GM12891 (cell line): ENCODE measurements around the gene TNNI3K.

Experiments
- DNase-seq: peaks from one replicate; pipeline ENCODE4 v3.0.0; 2011; ENCODE audit warnings: low spot score; ENCODE audit not compliant: insufficient read length
- FAIRE-seq: peaks from 2 replicates; lab custom pipeline; 2011; peaks lifted over from hg19 to GRCh38; lab: Jason Lieb, UNC
- PAX5 ChIP-seq: IDR thresholded peaks from 2 replicates; pipeline ENCODE4 v1.6.1; 2011; ENCODE audit warnings: low read length, moderate library complexity, mild to moderate bottlenecking; ENCODE audit not compliant: insufficient read depth, severe bottlenecking
- POLR2A ChIP-seq: IDR thresholded peaks from 2 replicates; pipeline ENCODE4 v1.6.1; 2011; ENCODE audit warnings: low read depth, low read length, control low read depth
- POLR2AphosphoS5 ChIP-seq: IDR thresholded peaks from 2 replicates; pipeline ENCODE4 v1.6.1; 2011; ENCODE audit warnings: low read depth, low read length, control low read depth
- POU2F2 ChIP-seq: IDR thresholded peaks from 2 replicates; pipeline ENCODE4 v1.6.1; 2011; ENCODE audit warnings: low read depth, mild to moderate bottlenecking, control low read depth, low read length, moderate library complexity
- SPI1 ChIP-seq: IDR thresholded peaks from 2 replicates; pipeline ENCODE4 v1.6.1; 2011; ENCODE audit warnings: low read depth, low read length, control low read depth
- TAF1 ChIP-seq: IDR thresholded peaks from 2 replicates; pipeline ENCODE4 v1.6.1; 2011; ENCODE audit warnings: low read depth, low read length, control low read depth

TNNI3K gene

GRCh38 chr1:74470936-74471335 lies 235.7 kb downstream of the TNNI3K start:
- DNase-seq: no peak
- no peak for FAIRE-seq
- TF ChIP-seq POLR2A (no peak), SPI1 (no peak), PAX5 (no peak), POU2F2 (no peak), TAF1 (no peak), POLR2AphosphoS5 (no peak)

GRCh38 chr1:74471470-74471869 lies 236.3 kb downstream of the TNNI3K start:
- DNase-seq: no peak
- TF ChIP-seq PAX5: no peak
- no peak for TF ChIP-seq TAF1
- TF ChIP-seq POLR2A: no peak
- no peak for TF ChIP-seq POLR2AphosphoS5
- TF ChIP-seq POU2F2: no peak
- TF ChIP-seq SPI1: no peak
- FAIRE-seq: no peak

- TF ChIP-seq TAF1 (no peak), PAX5 (no peak), SPI1 (no peak), POLR2A (no peak), POU2F2 (no peak), POLR2AphosphoS5 (no peak)
- DNase-seq (no peak), FAIRE-seq (no peak)
Measured at GRCh38 chr1:74474585-74474984, 239.4 kb downstream of the TNNI3K start.

GRCh38 chr1:74478979-74479378 lies 243.8 kb downstream of the TNNI3K start:
- DNase-seq: no peak
- no peak for FAIRE-seq
- TF ChIP-seq TAF1 (no peak), POLR2A (no peak), PAX5 (no peak), POLR2AphosphoS5 (no peak), SPI1 (no peak), POU2F2 (no peak)

GRCh38 chr1:74480068-74480467 lies 244.9 kb downstream of the TNNI3K start:
- TF ChIP-seq PAX5 (no peak), POU2F2 (no peak), POLR2A (no peak), SPI1 (no peak), POLR2AphosphoS5 (no peak), TAF1 (no peak)
- DNase-seq: no peak
- no peak for FAIRE-seq

- FAIRE-seq (no peak), DNase-seq (no peak)
- no peak for TF ChIP-seq PAX5
- no peak for TF ChIP-seq TAF1
- no peak for TF ChIP-seq SPI1
- no peak for TF ChIP-seq POLR2AphosphoS5
- no peak for TF ChIP-seq POU2F2
- TF ChIP-seq POLR2A: no peak
Measured at GRCh38 chr1:74481607-74482006, 246.4 kb downstream of the TNNI3K start.

GRCh38 chr1:74485622-74486021 lies 250.4 kb downstream of the TNNI3K start:
- no peak for FAIRE-seq

GRCh38 chr1:74486036-74486435 lies 250.8 kb downstream of the TNNI3K start:
- FAIRE-seq: no peak
- DNase-seq: no peak
- no peak for TF ChIP-seq POU2F2
- TF ChIP-seq TAF1: no peak
- TF ChIP-seq POLR2A: no peak
- TF ChIP-seq SPI1: no peak
- no peak for TF ChIP-seq PAX5
- TF ChIP-seq POLR2AphosphoS5: no peak

More at GRCh38 chr1:74485622-74486021, 250.4 kb downstream of the TNNI3K start:
- DNase-seq: no peak
- TF ChIP-seq PAX5 (no peak), SPI1 (no peak)

- DNase-seq (no peak), FAIRE-seq (no peak)
- TF ChIP-seq POU2F2 (no peak), PAX5 (no peak)
Measured at GRCh38 chr1:74496669-74497068, 261.5 kb downstream of the TNNI3K start.

- FAIRE-seq: no peak
- DNase-seq: no peak
- no peak for TF ChIP-seq POLR2A
- no peak for TF ChIP-seq TAF1
- TF ChIP-seq SPI1: no peak
- no peak for TF ChIP-seq POLR2AphosphoS5
- no peak for TF ChIP-seq PAX5
- TF ChIP-seq POU2F2: no peak
Measured at GRCh38 chr1:74498901-74499300, 263.7 kb downstream of the TNNI3K start.
